Mononuclear cell (primary cell): ENCODE measurements around the gene UVRAG. TPM values are rescaled to one million over a fixed set of nuclear protein-coding genes. Genes with fewer than 3 reads are reported as not detected.

Source experiments
- total RNA-seq: library from RNA; depleted of rRNA; stranded (reverse); fragments of >200 nt; gene quantifications from one replicate; pipeline ENCODE4 v1.2.3, GENCODE V29; 2012

The UVRAG gene
- total RNA-seq, 1 donor: 42.5 TPM

Other genes with a start within 250 kb of the UVRAG start
- not detected for gene MAP6, start 146.2 kb upstream of the UVRAG start, total RNA-seq
- gene MOGAT2, start 97.4 kb upstream of the UVRAG start, total RNA-seq: not detected
- gene DGAT2, start 46.4 kb upstream of the UVRAG start, total RNA-seq: 5.5 TPM